ENCODE measurements around the gene TMPRSS15. TPM values are rescaled to one million over a fixed set of nuclear protein-coding genes. Genes with fewer than 3 reads are reported as not detected.

Gene TMPRSS15
- polyA plus RNA-seq, 2 of the 4 experiments (the other 2 are of a cell fraction) = 0.14 TPM; not detected in 1

GRCh38 chr21:18228060-18228739 is 175.4 kb downstream of the TMPRSS15 start:
- 19% methylated on average over 5 of the region's 5 CpGs for WGBS (ENCODE audit: missing lambda C conversion rate)
- DNase-seq (ENCODE audit: low read depth in 1 of 2, low spot score in 1 of 2) (no peak), ATAC-seq (no peak), FAIRE-seq (no peak)
- POLR2A ChIA-PET = no interaction called here
- Histone ChIP-seq H3K4me3 (no peak overlapping the region), H3K27ac (no peak overlapping the region), H3K4me2 (no peak overlapping the region), H3K9me3 (no peaks in the 10 kb centered on the region), H3K4me1 (no peaks in the 10 kb centered on the region)
- TF ChIP-seq JUN (IDR thresholded peaks at IDR 0.05) = no peak
- no peak for TF ChIP-seq REST (IDR thresholded peaks at IDR 0.05)
- no peak for TF ChIP-seq CBX2 (IDR thresholded peaks at IDR 0.05; ENCODE audit: borderline replicate concordance, low read depth)
- TF ChIP-seq JUNB (IDR thresholded peaks at IDR 0.05) = no peak
- no peak for TF ChIP-seq RARB (CRISPR knock-in tag; IDR thresholded peaks at IDR 0.05)
- no peak for TF ChIP-seq HDAC2 (IDR thresholded peaks at IDR 0.05)
- TF ChIP-seq KDM1A (IDR thresholded peaks at IDR 0.05; ENCODE audit: low read depth) = no peak
- no peak for TF ChIP-seq POLR2A (IDR thresholded peaks at IDR 0.05; ENCODE audit: low read length)
- TF ChIP-seq HOXA7 (CRISPR knock-in tag; IDR thresholded peaks at IDR 0.05) = no peak
- TF ChIP-seq CEBPB (IDR thresholded peaks at IDR 0.05) = no peak
- no peak for TF ChIP-seq NR3C1 (IDR thresholded peaks at IDR 0.05)
- TF ChIP-seq BCL3 (IDR thresholded peaks at IDR 0.05) = no peak
- TF ChIP-seq ESRRA (IDR thresholded peaks at IDR 0.05; ENCODE audit: borderline replicate concordance, low read length) = no peak
- TF ChIP-seq RFX5 (IDR thresholded peaks at IDR 0.05) = no peak
- TF ChIP-seq ELK1 (IDR thresholded peaks at IDR 0.05; ENCODE audit: low read depth, low read length) = no peak
- no peak for TF ChIP-seq FOSB (CRISPR knock-in tag; IDR thresholded peaks at IDR 0.05)
- TF ChIP-seq EHF (CRISPR knock-in tag; IDR thresholded peaks at IDR 0.05) = no peak
- TF ChIP-seq SMC3 (IDR thresholded peaks at IDR 0.05) = no peak
- CTCF ChIA-PET = no interaction called here

- H3K4me1 ChIP-seq = no peaks in the 10 kb centered on the region
- ChIA-PET POLR2A (no interaction called here), CTCF (no interaction called here)
- H3K27ac ChIP-seq = no peak overlapping the region
- TF ChIP-seq PHF8 (IDR thresholded peaks at IDR 0.05; ENCODE audit: borderline replicate concordance, low read depth) (no peak), TFCP2L1 (CRISPR knock-in tag; IDR thresholded peaks at IDR 0.05) (no peak), HOXB13 (CRISPR knock-in tag; IDR thresholded peaks at IDR 0.05; ENCODE audit: low read depth) (no peak), ATOH8 (CRISPR knock-in tag; IDR thresholded peaks at IDR 0.05; ENCODE audit: low read depth) (no peak), NPAS2 (CRISPR knock-in tag; IDR thresholded peaks at IDR 0.05; ENCODE audit: borderline replicate concordance) (no peak), NR3C1 (IDR thresholded peaks at IDR 0.05) (no peak), KDM5A (IDR thresholded peaks at IDR 0.05) (no peak), JUN (IDR thresholded peaks at IDR 0.05) (no peak), RARB (CRISPR knock-in tag; IDR thresholded peaks at IDR 0.05) (no peak), ZSCAN20 (CRISPR knock-in tag; IDR thresholded peaks at IDR 0.05) (no peak), EP300 (IDR thresholded peaks at IDR 0.05) (no peak), CBX8 (IDR thresholded peaks at IDR 0.05) (no peak), ZC3H11A (IDR thresholded peaks at IDR 0.05) (no peak), MAZ (IDR thresholded peaks at IDR 0.05; ENCODE audit: borderline replicate concordance, low read depth, low read length) (no peak), KDM1A (IDR thresholded peaks at IDR 0.05; ENCODE audit: low read depth) (no peak), FOXS1 (CRISPR knock-in tag; IDR thresholded peaks at IDR 0.05) (no peak), HOXB5 (CRISPR knock-in tag; IDR thresholded peaks at IDR 0.05) (no peak)
- ATAC-seq (no peak), DNase-seq (ENCODE audit: low read depth in 1 of 2, low spot score in 1 of 2) (no peak), FAIRE-seq (no peak)
- no peak overlapping the region for H3K4me3 ChIP-seq
- H3K4me2 ChIP-seq = no peak overlapping the region
- WGBS (ENCODE audit: missing lambda C conversion rate) = 0% methylated on average over 1 of the region's 1 CpG
- no peaks in the 10 kb centered on the region for H3K9me3 ChIP-seq
Observed at GRCh38 chr21:18222346-18222745, 181.2 kb downstream of the TMPRSS15 start.
